NOMO-1 treated with DMSO at 0.1 percent for 48 hours (cell line): ENCODE measurements around the gene TRPM8.

ENCODE experiments used
- DNase-seq: peaks from one replicate; lab custom pipeline; 2025; ENCODE audit not compliant: unreplicated experiment; lab: John Stamatoyannopoulos, UW

TRPM8 gene

DNA sequence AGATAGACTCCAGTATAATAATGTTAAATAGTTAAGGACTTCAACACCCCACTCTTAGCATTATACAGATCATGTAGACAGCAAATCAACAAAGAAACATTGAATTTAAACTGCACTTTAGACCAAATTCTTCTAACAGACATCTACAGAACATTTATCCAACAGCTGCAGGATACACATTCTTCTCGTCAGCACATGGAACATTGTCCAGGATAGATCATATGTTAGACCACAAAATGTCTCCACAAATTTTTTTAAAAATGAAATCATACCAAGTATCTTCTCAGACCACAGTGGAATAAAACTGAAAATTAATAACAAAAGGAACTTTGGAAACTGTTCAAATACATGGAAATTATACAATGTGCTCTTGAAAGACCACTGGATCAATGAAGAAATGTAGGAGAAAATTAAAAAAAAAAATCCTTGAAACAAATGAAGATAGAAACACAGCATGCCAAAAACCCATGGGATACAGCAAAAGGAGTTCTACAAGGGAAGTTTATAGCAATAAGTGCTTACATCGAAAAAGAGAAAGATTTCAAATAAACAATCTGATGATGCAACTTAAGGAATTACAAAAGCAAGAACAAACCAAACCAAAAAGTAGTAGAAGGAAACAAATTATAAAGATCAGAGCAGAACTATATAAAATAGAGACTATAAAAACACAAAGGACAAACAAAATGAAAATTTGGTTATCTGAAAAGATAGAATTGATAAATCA lies 121.1 kb downstream of the TRPM8 start:
- no peak for DNase-seq

DNA sequence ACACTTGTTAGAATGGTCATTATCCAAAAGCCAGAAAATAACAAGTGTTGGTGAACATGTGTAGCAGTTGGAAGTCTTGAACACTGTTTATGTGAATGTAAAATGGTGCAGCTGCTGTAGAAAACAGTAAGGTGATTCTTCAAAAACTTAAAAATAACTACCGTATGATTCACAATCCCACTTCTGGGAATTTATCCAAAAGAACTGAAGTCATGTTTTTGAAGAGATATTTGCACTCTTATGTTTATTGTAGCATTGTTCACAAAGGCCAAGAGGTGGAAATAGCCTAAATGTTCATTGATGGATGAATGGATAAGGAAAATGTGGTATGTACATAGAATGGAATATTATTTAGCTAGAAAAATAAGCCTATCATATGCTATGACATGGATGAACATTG lies 127.0 kb downstream of the TRPM8 start:
- DNase-seq: no peak

DNA sequence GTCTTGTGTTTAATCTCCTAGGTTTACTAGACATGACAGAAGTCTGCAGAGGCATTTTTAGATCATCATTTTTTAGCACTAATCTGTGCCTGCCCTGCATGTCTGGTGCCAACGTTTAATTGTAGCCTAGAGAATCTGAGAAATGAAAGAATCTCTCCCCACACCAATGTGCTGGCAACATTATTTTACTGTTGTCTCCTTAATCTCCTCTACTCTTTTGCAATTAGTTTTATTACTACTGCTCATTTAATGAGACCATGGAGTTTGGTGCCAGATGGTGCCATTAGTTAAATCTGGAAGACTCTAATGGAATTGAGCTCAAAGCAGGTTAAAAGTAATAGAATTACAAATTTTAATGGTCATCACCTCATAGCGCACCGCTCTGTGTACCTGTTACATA lies 129.3 kb downstream of the TRPM8 start:
- DNase-seq: no peak

DNA sequence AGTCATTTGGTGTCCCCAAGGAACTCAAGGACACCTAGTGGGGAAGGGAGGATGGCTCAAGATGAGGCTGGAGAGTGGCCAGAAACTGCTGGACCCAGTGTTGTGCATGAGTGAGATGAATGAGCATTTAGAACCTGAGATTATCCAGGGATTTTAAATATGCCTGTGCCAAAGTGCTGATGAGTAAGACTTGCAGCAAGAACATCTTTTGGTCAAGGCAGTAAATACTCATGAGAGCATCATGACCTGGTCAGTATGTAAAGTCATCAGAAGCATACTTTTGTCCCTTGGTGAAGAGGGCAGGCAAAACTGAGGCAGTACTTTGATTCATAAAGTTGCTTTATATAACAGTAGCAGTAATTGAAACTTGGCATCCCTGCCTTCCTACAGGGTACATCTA lies 130.2 kb downstream of the TRPM8 start:
- DNase-seq: no peak

DNA sequence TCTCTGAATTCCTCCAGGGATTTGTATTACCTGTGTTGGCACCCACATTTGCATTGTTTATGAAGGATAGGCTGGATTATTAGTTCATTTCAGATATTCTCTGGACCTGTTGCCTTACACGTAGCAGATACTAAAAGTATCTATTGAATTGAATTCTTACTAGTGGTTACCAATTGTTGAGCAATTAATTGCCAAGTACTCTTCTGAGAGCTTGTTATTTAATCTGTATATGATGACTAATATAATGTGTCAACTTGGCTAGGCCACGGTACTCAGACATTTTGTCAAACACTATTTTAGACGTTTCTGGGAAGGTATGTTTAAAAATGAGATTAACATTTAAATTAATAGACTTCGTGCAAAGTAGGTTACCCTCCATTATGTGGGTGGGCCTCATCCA lies 130.9 kb downstream of the TRPM8 start:
- DNase-seq: no peak

DNA sequence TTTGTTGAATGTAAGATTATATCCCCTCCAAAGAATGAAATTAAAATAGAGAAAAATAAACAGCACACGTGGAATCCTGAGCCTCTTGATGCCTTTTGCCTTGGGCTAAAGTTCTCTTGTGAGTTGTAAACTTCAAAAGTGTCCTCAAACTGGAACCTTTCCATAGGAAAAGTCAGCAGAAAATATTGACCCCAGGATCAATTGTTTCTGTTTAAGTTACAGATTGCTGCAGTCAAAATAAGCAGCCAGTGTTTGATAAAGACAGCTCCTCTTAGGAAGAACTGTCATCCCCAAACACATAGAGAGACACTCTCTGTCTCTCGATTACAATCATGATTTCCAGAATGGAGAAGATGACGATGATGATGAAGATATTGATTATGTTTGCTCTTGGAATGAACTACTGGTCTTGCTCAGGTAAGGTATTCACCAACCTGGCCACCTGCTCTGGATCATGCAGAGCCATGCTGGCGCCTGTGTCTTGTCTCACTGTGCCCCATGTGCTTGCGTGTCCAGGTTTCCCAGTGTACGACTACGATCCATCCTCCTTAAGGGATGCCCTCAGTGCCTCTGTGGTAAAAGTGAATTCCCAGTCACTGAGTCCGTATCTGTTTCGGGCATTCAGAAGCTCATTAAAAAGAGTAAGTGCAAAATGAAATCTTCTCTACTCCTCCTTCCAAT lies 133.4 kb downstream of the TRPM8 start, which contains the start of gene SPP2:
TSS of gene SPP2 (plus strand) at position 248 of the 681 bp plus-strand sequence. CDS start at position 333, 85 bp downstream.
- no peak for DNase-seq

DNA sequence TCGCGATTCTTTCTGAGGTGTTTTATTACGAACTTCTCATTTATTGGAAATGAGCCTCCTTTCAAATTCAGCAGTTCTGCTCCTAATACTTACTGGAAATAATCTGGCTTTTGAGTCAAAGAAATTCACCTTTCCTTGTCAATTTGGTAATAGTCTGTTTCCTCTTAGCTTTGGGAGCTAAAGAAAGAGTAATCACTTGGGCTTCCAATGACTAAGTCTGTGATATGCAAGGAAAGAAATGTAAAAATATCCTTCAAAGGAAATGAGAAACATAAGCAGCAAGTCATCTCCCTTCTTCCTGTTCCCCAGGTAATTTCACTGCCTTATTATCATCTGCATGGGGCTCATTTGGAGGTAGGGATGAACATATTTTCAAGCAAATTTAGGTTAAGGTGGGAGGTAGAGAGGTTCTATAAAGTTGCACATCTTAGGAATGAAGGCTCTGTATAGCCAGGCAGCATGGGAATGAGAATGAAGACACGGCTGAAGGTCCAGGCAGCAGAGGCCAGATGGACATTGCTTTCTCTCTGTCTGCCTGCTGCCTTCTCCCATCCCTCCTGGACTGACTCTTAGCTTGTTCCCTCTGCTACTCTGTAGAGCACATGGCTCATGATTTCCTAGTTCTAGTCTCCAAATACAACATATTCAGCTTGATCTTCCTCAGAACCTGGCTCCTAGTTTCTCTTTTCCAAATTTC lies 134.3 kb downstream of the TRPM8 start:
- no peak for DNase-seq

DNA sequence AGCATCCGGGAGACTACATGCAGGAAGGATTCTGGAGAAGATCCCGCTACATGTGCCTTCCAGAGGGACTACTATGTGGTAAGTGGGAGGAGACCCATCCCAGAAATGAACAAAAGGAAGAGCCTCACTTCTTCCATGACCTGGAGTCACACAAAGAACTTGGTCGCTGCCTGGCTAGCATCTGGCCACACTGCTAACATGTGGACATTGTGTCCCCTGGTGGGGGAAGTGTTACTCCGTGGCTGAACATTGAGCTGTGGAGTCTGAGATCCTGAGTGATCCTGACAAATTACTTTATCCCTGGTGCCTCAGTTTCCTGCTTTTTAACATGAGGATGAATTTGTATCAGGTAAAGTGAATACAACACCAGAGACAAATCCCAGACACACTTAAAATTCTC lies 141.7 kb downstream of the TRPM8 start:
- no peak for DNase-seq

DNA sequence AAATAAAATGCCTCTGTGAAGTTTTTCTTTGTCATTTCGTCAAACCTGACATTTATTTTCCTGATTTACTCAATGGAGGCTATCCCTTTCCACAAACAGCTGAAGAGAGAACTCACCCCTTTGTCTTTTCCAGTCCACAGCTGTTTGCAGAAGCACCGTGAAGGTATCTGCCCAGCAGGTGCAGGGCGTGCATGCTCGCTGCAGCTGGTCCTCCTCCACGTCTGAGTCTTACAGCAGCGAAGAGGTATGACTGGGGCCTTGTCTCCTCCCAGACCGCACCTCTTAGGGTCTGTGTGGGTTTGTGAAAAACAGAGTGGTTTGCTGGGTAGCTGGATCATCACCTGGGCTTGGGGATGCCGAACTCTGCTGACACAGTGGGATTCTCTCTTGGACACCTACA lies 143.1 kb downstream of the TRPM8 start:
- DNase-seq: no peak

DNA sequence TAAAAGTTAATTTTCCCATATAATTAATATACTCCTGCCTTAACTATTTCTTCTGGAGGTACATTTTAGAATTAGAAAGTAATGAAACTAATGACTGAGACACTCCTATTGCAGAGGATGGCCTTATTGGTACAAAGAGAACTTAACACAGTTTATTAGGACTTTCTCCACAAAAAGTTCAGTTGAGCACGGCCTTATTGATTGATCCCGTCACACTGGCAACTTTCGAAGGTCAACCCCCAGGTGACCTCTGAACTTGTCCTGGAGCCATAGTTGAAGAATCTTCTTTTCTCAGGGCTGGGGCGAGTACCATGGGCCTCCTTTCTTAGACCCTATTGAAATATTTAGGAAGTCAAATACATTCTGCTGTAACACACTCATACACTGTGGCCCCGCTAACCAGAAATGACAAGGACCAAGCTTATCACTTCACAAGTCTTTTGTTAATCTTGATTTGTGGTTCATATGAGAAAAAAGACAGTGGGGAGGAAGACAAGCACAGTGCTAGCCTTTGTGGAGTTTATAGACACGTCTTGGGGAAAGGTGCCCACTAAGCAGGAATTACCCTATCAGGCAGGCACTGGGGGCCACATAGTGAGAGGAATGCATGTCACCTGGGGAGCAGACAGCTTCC lies 144.6 kb downstream of the TRPM8 start:
- no peak for DNase-seq

DNA sequence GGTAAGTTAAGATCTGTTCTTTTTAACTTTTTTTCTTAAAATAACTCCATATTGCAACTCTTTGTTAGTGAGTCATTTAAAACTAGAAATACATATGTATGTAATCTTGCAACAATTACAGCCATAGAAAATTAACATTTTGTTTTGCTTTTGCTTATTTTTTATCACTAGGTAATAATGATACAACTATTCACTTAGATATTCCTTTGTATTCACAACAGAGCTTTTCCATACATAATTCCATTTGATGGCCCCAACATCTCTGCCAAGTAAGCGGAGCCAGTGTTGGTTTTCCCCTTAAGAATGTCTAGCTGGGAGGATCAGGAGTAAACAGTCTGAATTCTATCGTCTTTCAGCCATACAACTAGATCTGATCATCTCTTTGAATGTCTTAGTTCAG lies 149.4 kb downstream of the TRPM8 start:
- no peak for DNase-seq
